CD14-positive monocyte (primary cell): Measurements from ENCODE around the gene OR6K3. TPM values are rescaled to one million over a fixed set of nuclear protein-coding genes. Genes with fewer than 3 reads are reported as not detected.
A peak's percentile ranks its signal among the peaks of the same experiment; 100 is the strongest.

Experiments
- DNase-seq, 3 donors: peaks; one replicate each; pipeline ENCODE4 v3.0.0-alpha.2; 2011 to 2022
- H2AFZ ChIP-seq: 2 replicates; pipeline ENCODE4 v1.6.0; 2012; ENCODE audit warnings: mild to moderate bottlenecking, low read depth, low read length, inconsistent platforms; ENCODE audit not compliant: insufficient read depth, poor library complexity, severe bottlenecking
- H3K27ac ChIP-seq, 2 donors: 1 replicate in 1 of 2; 2 replicates in 1 of 2; pipeline ENCODE4 v1.5.1; 2012 to 2013; ENCODE audit warnings: low read length in 2 of 2, control low read depth in 1 of 2, inconsistent platforms in 1 of 2, low read depth in 1 of 2, mild to moderate bottlenecking in 1 of 2
- H3K27me3 ChIP-seq, 2 donors: one replicate each; pipeline versions ENCODE4 v1.6.0 to v1.6.1; 2011 to 2013; ENCODE audit warnings: low read length in 2 of 2; ENCODE audit not compliant: control insufficient read depth in 2 of 2, insufficient read depth in 2 of 2
- H3K36me3 ChIP-seq, 2 donors: replicated peaks in 1 of 2; 1 replicate in 1 of 2; 2 replicates in 1 of 2; pipeline versions ENCODE4 v1.5.1 to v1.6.1; 2012 to 2013; ENCODE audit warnings: low read length in 2 of 2, control low read depth in 1 of 2, inconsistent platforms in 1 of 2, mild to moderate bottlenecking in 1 of 2; ENCODE audit not compliant: insufficient read depth in 2 of 2, control insufficient read depth in 1 of 2
- H3K4me1 ChIP-seq, 2 donors: 1 replicate in 1 of 2; 2 replicates in 1 of 2; pipeline versions ENCODE4 v1.5.1 to v1.6.1; 2012 to 2013; ENCODE audit warnings: low read length in 2 of 2, control low read depth in 1 of 2, inconsistent platforms in 1 of 2, mild to moderate bottlenecking in 1 of 2, moderate library complexity in 1 of 2; ENCODE audit not compliant: insufficient read depth in 2 of 2, control insufficient read depth in 1 of 2
- H3K4me2 ChIP-seq: replicated peaks from 2 replicates; pipeline ENCODE3; 2012; ENCODE audit warnings: low read length, moderate library complexity, mild to moderate bottlenecking; ENCODE audit not compliant: poor library complexity, severe bottlenecking; ENCODE audit errors: extremely low read depth
- H3K4me3 ChIP-seq, 3 experiments: fragments of 200-600 bp in 1 of 3; sonication (generic) in 1 of 3; replicated peaks in 1 of 3; 1 replicate in 2 of 3; 2 replicates in 1 of 3; pipeline ENCODE4 v1.5.1; 2011 to 2013; ENCODE audit warnings: low read length in 3 of 3, mild to moderate bottlenecking in 3 of 3, control low read depth in 2 of 3, low read depth in 2 of 3, inconsistent platforms in 1 of 3, moderate library complexity in 1 of 3
- H3K79me2 ChIP-seq: 2 replicates; pipeline ENCODE4 v1.6.0; 2012; ENCODE audit warnings: mild to moderate bottlenecking, control low read depth, inconsistent platforms, low read length, moderate library complexity; ENCODE audit not compliant: insufficient read depth
- H3K9ac ChIP-seq: 2 replicates; pipeline ENCODE4 v1.6.0; 2017; ENCODE audit warnings: low read length, mild to moderate bottlenecking; ENCODE audit not compliant: insufficient read depth, poor library complexity, severe bottlenecking
- H3K9me3 ChIP-seq, 2 donors: replicated peaks in 1 of 2; 1 replicate in 1 of 2; 2 replicates in 1 of 2; pipeline versions ENCODE4 v1.5.1 to v1.6.1; 2012 to 2013; ENCODE audit warnings: low read length in 2 of 2, control low read depth in 1 of 2; ENCODE audit not compliant: control insufficient read depth in 1 of 2, insufficient read depth in 1 of 2
- H4K20me1 ChIP-seq: 2 replicates; pipeline ENCODE4 v1.6.0; 2012; ENCODE audit warnings: mild to moderate bottlenecking, low read length, control low read depth, moderate library complexity; ENCODE audit not compliant: insufficient read depth
- H3K27ac Mint-ChIP-seq, 7 donors: one replicate each; pipeline ENCODE4 v1.8.0; 2020; ENCODE audit warnings: mild to moderate bottlenecking in 7 of 7, mixed read lengths in 7 of 7, moderate library complexity in 6 of 7, inconsistent platforms in 2 of 7
- H3K27me3 Mint-ChIP-seq, 3 donors: one replicate each; pipeline ENCODE4 v1.8.0; 2021 to 2022; ENCODE audit warnings: low read depth in 3 of 3, mild to moderate bottlenecking in 3 of 3, mixed read lengths in 3 of 3, moderate library complexity in 3 of 3, inconsistent platforms in 1 of 3
- H3K36me3 Mint-ChIP-seq, 2 donors: one replicate each; pipeline ENCODE4 v1.8.0; 2020; ENCODE audit warnings: mixed read lengths in 2 of 2, inconsistent platforms in 1 of 2, mild to moderate bottlenecking in 1 of 2
- H3K4me1 Mint-ChIP-seq: one replicate; pipeline ENCODE4 v1.8.0; 2020; ENCODE audit warnings: mild to moderate bottlenecking, mixed read lengths
- H3K4me3 Mint-ChIP-seq, 2 donors: one replicate each; pipeline ENCODE4 v1.8.0; 2020; ENCODE audit warnings: mild to moderate bottlenecking in 2 of 2, mixed read lengths in 2 of 2, moderate library complexity in 1 of 2
- H3K9me3 Mint-ChIP-seq, 7 donors: one replicate each; pipeline ENCODE4 v1.8.0; 2020 to 2022; ENCODE audit warnings: mixed read lengths in 7 of 7, mild to moderate bottlenecking in 6 of 7, moderate library complexity in 6 of 7, inconsistent platforms in 2 of 7
- WGBS: methylation state at CpG from one replicate; pipeline ENCODE4 v1.1.5; 2013; ENCODE audit warnings: missing lambda C conversion rate; ENCODE audit not compliant: insufficient coverage; 5-methylcytosine and 5-hydroxymethylcytosine counted together
- intact Hi-C, 2 donors: fragments of 100-400 bp; cut with micrococcal nuclease; formaldehyde crosslinking; loops; one replicate each; pipeline versions ENCODE4 v1.15.0 to v1.15.1; 2023
- polyA plus RNA-seq, 3 donors: library from polyadenylated mRNA; depleted of rRNA in 1 of 3; unstranded in 2 of 3; stranded (reverse) in 1 of 3; fragments of 300-500 nt in 2 of 3; fragments of >200 nt in 1 of 3; fragmentation: Illumina TruSeq in 2 of 3; gene quantifications; 1 replicate in 2 of 3; 2 replicates in 1 of 3; pipeline ENCODE4 v1.2.3, GENCODE V29; 2012 to 2021
- TF ChIP-seq, protein P1 (sequence below): fragments of 200-600 bp; IDR thresholded peaks from one replicate; pipeline ENCODE4 v1.8.0; 2022; ENCODE audit warnings: antibody characterized with exemption, mild to moderate bottlenecking

The OR6K3 gene
- polyA plus RNA-seq, 3 donors, result not detected

DNA sequence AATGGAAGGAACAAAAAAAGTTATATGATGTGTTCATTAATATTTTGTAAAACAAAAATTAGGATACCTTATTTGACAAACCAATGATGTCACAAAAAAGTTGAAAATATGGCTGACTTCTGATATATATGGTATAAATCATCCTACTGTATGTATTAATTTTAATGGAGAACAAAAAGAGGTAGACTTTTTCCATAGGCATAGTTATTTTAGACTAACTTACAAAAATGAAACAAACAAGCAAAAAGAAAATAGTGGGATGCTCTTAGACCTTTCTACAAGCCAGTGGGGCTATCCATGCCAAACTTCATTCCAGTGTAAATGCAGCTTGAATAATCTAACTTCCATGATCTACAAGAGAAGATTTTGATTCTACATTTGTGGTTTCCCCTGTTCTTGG, 33.5 kb downstream of the OR6K3 start:
- Histone ChIP-seq H3K9me3 (no peaks in the 10 kb centered on the region), H3K79me2 (no peaks in the 10 kb centered on the region), H3K4me3 (no peak overlapping the region), H3K4me2 (peak overlapping the region; percentile 17), H3K27me3 (no peaks in the 10 kb centered on the region), H3K36me3 (no peaks in the 10 kb centered on the region), H3K4me1 (peaks cover 2 to 13% of the 10 kb centered on the region in 2 donors), H4K20me1 (no peaks in the 10 kb centered on the region), H3K9ac (no peak overlapping the region), H3K27ac (no peak overlapping the region), H2AFZ (no peak overlapping the region)
- Mint-ChIP-seq H3K4me1 (peaks cover 8% of the 10 kb centered on the region), H3K9me3 (peaks cover 3 to 8% (median 7%) of the 10 kb centered on the region in 7 donors), H3K27me3 (peaks cover 0 to 1% (median 0%) of the 10 kb centered on the region in 3 donors), H3K4me3 (no peak overlapping the region), H3K36me3 (no peaks in the 10 kb centered on the region), H3K27ac (peak overlapping the region in 2 of 7 donors; percentile 25 to 36)
- TF ChIP-seq, protein P1, sequence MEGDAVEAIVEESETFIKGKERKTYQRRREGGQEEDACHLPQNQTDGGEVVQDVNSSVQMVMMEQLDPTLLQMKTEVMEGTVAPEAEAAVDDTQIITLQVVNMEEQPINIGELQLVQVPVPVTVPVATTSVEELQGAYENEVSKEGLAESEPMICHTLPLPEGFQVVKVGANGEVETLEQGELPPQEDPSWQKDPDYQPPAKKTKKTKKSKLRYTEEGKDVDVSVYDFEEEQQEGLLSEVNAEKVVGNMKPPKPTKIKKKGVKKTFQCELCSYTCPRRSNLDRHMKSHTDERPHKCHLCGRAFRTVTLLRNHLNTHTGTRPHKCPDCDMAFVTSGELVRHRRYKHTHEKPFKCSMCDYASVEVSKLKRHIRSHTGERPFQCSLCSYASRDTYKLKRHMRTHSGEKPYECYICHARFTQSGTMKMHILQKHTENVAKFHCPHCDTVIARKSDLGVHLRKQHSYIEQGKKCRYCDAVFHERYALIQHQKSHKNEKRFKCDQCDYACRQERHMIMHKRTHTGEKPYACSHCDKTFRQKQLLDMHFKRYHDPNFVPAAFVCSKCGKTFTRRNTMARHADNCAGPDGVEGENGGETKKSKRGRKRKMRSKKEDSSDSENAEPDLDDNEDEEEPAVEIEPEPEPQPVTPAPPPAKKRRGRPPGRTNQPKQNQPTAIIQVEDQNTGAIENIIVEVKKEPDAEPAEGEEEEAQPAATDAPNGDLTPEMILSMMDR, result no peak
- DNase-seq, result no peak
- intact Hi-C loops, result no loop called here

DNA sequence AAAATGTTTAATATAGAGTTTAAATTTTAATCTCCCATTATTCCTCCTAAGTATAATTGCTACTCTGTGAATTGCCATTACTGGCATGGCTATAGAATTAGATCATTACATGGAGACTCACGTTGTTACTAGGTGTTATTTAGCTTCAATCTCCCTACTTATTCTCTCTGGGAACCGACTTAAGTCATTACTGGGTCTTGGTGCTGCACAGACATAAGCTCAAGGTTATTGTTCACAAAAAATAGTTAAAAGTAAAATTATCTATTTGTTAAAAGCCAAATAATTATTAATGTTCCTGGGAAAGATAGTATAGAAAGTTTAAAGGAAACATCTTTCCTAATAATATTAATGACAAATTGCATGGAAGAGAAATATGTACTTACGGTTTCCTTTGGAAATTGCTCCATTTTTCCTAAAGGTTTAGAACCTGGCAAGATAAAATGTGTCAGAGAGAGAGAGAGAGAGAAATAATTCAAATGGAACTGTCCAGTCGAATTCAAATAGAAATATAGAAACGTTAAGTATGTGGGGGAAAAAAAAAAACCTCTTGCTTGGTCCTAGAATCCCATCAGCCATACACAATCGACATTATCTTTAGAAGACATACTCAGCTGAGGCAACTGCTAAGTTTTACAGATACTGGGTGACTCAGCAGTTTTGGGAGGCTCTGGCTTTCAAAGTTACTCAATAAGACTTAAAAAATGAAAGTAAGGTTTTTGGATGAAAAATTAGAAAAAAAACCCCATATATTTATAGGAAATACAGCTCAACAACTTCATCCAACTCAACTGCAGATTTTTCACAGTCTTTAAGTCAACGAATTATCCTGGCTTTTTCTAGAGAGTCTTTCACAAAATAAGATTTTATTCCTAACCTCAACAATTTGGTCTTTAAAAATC, 34.2 kb downstream of the OR6K3 start, which contains the start of gene SPTA1:
TSS of gene SPTA1 (minus strand) at position 605 of the 899 bp plus-strand sequence. CDS start at position 407, 198 bp downstream.
- Histone ChIP-seq H3K27me3 (no peaks in the 10 kb centered on the region), H3K4me2 (peak within 1 kb of the TSS; percentile 17), H3K27ac (no peak within 1 kb of the TSS), H3K9ac (no peak within 1 kb of the TSS), H2AFZ (no peak within 1 kb of the TSS), H4K20me1 (no peaks in the 10 kb centered on the region), H3K9me3 (no peaks in the 10 kb centered on the region), H3K36me3 (no peaks in the 10 kb centered on the region), H3K79me2 (no peaks in the 10 kb centered on the region), H3K4me1 (peaks cover 9 to 20% of the 10 kb centered on the region in 2 donors), H3K4me3 (no peak within 1 kb of the TSS)
- Mint-ChIP-seq H3K4me1 (peaks cover 14% of the 10 kb centered on the region), H3K27me3 (peaks cover 0 to 1% (median 0%) of the 10 kb centered on the region in 3 donors), H3K4me3 (no peak within 1 kb of the TSS), H3K9me3 (peaks cover 3 to 8% (median 7%) of the 10 kb centered on the region in 7 donors), H3K27ac (peak within 1 kb of the TSS in 3 of 7 donors; percentile 14 to 36 (median 25)), H3K36me3 (no peaks in the 10 kb centered on the region)
- intact Hi-C loops, result no loop called here
- TF ChIP-seq, protein P1, result no peak
- peak; percentile 46 to 67 (median 62) for DNase-seq
- WGBS, result no CpG with 5 or more reads among the region's 7 CpGs
